Globus pallidus (tissue), 1 donor: Measurements from ENCODE around the gene AGER.
"Not testable (repeated sequence)": the region's sequence is repeated elsewhere in the genome, so short reads cannot be mapped to it uniquely, and the experiment has no call there.

Source experiments
- DNase-seq: peaks from one replicate; pipeline ENCODE4 v3.0.0-alpha.2; 2015; ENCODE audit warnings: low spot score

AGER gene

GRCh38 chr6:32148289-32149091 lies 35.6 kb downstream of the AGER start:
- DNase-seq = peak; percentile 23

GRCh38 chr6:32147401-32148132 lies 36.5 kb downstream of the AGER start:
- no peak for DNase-seq

- DNase-seq = no peak
Measured at GRCh38 chr6:32146687-32147086, 37.4 kb downstream of the AGER start.

- DNase-seq = no peak
Measured at GRCh38 chr6:32146287-32146686, 37.8 kb downstream of the AGER start.

- DNase-seq = not testable (repeated sequence)
Measured at GRCh38 chr6:32144238-32144637, 39.8 kb downstream of the AGER start.

GRCh38 chr6:32140420-32141046 lies 43.5 kb downstream of the AGER start:
- DNase-seq = no peak

- DNase-seq = no peak
Measured at GRCh38 chr6:32139590-32139989, 44.5 kb downstream of the AGER start.

GRCh38 chr6:32137454-32137853 lies 46.6 kb downstream of the AGER start:
- no peak for DNase-seq

- no peak for DNase-seq
Measured at GRCh38 chr6:32133786-32134185, 50.3 kb downstream of the AGER start.

- no peak for DNase-seq
Measured at GRCh38 chr6:32132110-32132509, 51.9 kb downstream of the AGER start.

- no peak for DNase-seq
Measured at GRCh38 chr6:32131439-32131948, 52.6 kb downstream of the AGER start.
